Measurements from ENCODE around the gene MRPL2. TPM values are rescaled to one million over a fixed set of nuclear protein-coding genes. Genes with fewer than 3 reads are reported as not detected.

Gene MRPL2
- total and polyA plus RNA-seq, 11 donors: 54.0 to 142 (median 88.4) TPM

GRCh38 chr6:43020052-43020705 lies 39.1 kb downstream of the MRPL2 start:
- ATAC-seq (no peak), DNase-seq (no peak)
- H3K27me3 ChIP-seq: no peaks in the 10 kb centered on the region
- intact Hi-C loops (cut with DNase I): loop anchor here in 1 of 10 donors (2.0 kb wide), 1 partner anchor 33 kb away; the partner anchor contains the start of gene CUL7
- H3K9me3 ChIP-seq: no peaks in the 10 kb centered on the region
- TF ChIP-seq POLR2A (IDR thresholded peaks at IDR 0.05): no peak
- TF ChIP-seq CTCF (IDR thresholded peaks at IDR 0.05): no peak
- H3K4me1 ChIP-seq: peaks cover 0 to 71% (median 54%) of the 10 kb centered on the region in 12 donors
- peak overlapping the region in 1 of 12 donors; percentile 98 for H3K4me3 ChIP-seq
- WGBS, 4 donors: 93 to 95% (median 94%) methylated on average over 3 of the region's 3 CpGs
- peaks cover 0 to 55% (median 48%) of the 10 kb centered on the region in 9 donors for H3K36me3 ChIP-seq
- peak overlapping the region in 3 of 12 donors; percentile 93 to 96 (median 94) for H3K27ac ChIP-seq

- Histone ChIP-seq H3K27me3 (no peaks in the 10 kb centered on the region), H3K4me3 (no peak overlapping the region), H3K36me3 (peaks cover 0 to 47% (median 38%) of the 10 kb centered on the region in 9 donors), H3K9me3 (no peaks in the 10 kb centered on the region), H3K27ac (peak overlapping the region in 1 of 12 donors; percentile 82), H3K4me1 (peaks cover 4 to 72% (median 60%) of the 10 kb centered on the region in 12 donors)
- 87 to 97% (median 91%) methylated on average over 2 of the region's 2 CpGs for WGBS, 4 donors
- TF ChIP-seq CTCF (IDR thresholded peaks at IDR 0.05) (no peak), POLR2A (IDR thresholded peaks at IDR 0.05) (no peak)
- no peak for DNase-seq
- ATAC-seq: no peak
- intact Hi-C loops (cut with DNase I): loop anchor here in 5 of 10 donors (5.0 to 10.0 kb wide), 3 partner anchors 33 to 114 kb away; partner anchors contain the start of gene CUL7 (in 4 of the 5)
Observed at GRCh38 chr6:43019152-43019551, 40.1 kb downstream of the MRPL2 start.

GRCh38 chr6:43016943-43017334 lies 42.3 kb downstream of the MRPL2 start:
- Histone ChIP-seq H3K27me3 (no peaks in the 10 kb centered on the region), H3K9me3 (no peaks in the 10 kb centered on the region), H3K27ac (peak overlapping the region; percentile 64 to 97 (median 84)), H3K4me1 (peaks cover 4 to 62% (median 53%) of the 10 kb centered on the region in 12 donors), H3K36me3 (peaks cover 0 to 42% (median 38%) of the 10 kb centered on the region in 9 donors), H3K4me3 (peak overlapping the region in 9 of 12 donors; percentile 20 to 90 (median 67))
- intact Hi-C loops (cut with DNase I): loop anchor here in 5 of 10 donors (5.0 to 10.0 kb wide), 3 partner anchors 35 to 112 kb away; partner anchors contain the start of gene CUL7 (in 4 of the 5)
- WGBS, 4 donors: 20 to 65% (median 41%) methylated on average over 5 to 12 of the region's 12 CpGs
- TF ChIP-seq CTCF (IDR thresholded peaks at IDR 0.05): no peak
- no peak for TF ChIP-seq POLR2A (IDR thresholded peaks at IDR 0.05)
- peak in 1 of 4 donors; percentile 2 for ATAC-seq
- DNase-seq: peak in 3 of 5 donors; percentile 34 to 60 (median 40)

Measured in heart left ventricle (tissue), 16 donors.